K562 (cell line): ENCODE measurements around the gene CHRM3. TPM values are rescaled to one million over a fixed set of nuclear protein-coding genes. Genes with fewer than 3 reads are reported as not detected.

Experiments used
- ATAC-seq: fragments of 200-7000 bp; cut with Tn5 transposase; 3 replicates; pipeline ENCODE4 v1.9.1; 2020; ENCODE audit warnings: moderate library complexity
- BruUV-seq: library from RNA; stranded (reverse); fragments of 400-500 nt; replicated peaks from 2 replicates; lab custom pipeline; 2021; lab: Mats Ljungman, UMichigan
- CTCF ChIA-PET: fragments of 300-600 bp; formaldehyde crosslinking; extraction: SDS; loops from one replicate; lab custom pipeline; 2021; ENCODE audit warnings: low intra/inter-chr PET ratio; lab: Yijun Ruan, JAX
- POLR2A ChIA-PET: fragments of 300-600, 350-650 bp; sonication (Branson Sonifier 250); formaldehyde crosslinking; extraction: SDS; loops from one replicate; lab custom pipeline; 2021; ENCODE audit warnings: antibody characterized with exemption, inconsistent platforms; lab: Yijun Ruan, JAX
- DNase-seq, 4 experiments: peaks; one replicate each; pipeline versions ENCODE4 v3.0.0 to v3.0.0-alpha.2; 2011 to 2018; ENCODE audit warnings: low spot score in 3 of 4, mixed read lengths in 3 of 4; ENCODE audit errors: extremely low read depth in 1 of 4
- FAIRE-seq: peaks from 2 replicates; lab custom pipeline; 2011; peaks lifted over from hg19 to GRCh38; lab: Jason Lieb, UNC
- H2AFZ ChIP-seq: 2 replicates; pipeline ENCODE4 v1.6.0; 2011; ENCODE audit warnings: low read depth, low read length, control low read depth, inconsistent platforms
- H3K27ac ChIP-seq: fragments of 200-600 bp; 3 replicates; pipeline ENCODE4 v1.8.0; 2011; ENCODE audit warnings: low read depth, mild to moderate bottlenecking, control low read depth, inconsistent platforms, low read length, moderate library complexity, mixed read lengths; ENCODE audit errors: extremely low read depth
- H3K27me3 ChIP-seq, 2 experiments: fragments of 300-600 bp in 1 of 2; 2 replicates in 1 of 2; 3 replicates in 1 of 2; pipeline versions ENCODE4 v1.6.0 to v1.8.0; 2011; ENCODE audit warnings: inconsistent platforms in 2 of 2, low read length in 2 of 2, mild to moderate bottlenecking in 1 of 2, mixed read lengths in 1 of 2, moderate library complexity in 1 of 2; ENCODE audit not compliant: control insufficient read depth in 2 of 2, insufficient read depth in 2 of 2
- H3K36me3 ChIP-seq: fragments of 300-600 bp; 3 replicates; pipeline ENCODE4 v1.8.0; 2011; ENCODE audit warnings: mild to moderate bottlenecking, low read length, inconsistent platforms; ENCODE audit not compliant: control insufficient read depth, insufficient read depth
- H3K4me1 ChIP-seq, 2 experiments: fragments of 200-600 bp in 1 of 2; replicated peaks in 1 of 2; 2 replicates in 1 of 2; 3 replicates in 1 of 2; pipeline versions ENCODE4 v1.5.1 to v1.8.0; 2011; ENCODE audit warnings: inconsistent platforms in 2 of 2, low read length in 2 of 2, mild to moderate bottlenecking in 1 of 2, mixed read lengths in 1 of 2, moderate library complexity in 1 of 2; ENCODE audit not compliant: control insufficient read depth in 2 of 2, insufficient read depth in 2 of 2
- H3K4me2 ChIP-seq: 2 replicates; pipeline ENCODE4 v1.6.1; 2011; ENCODE audit warnings: low read length, control low read depth, inconsistent platforms, mixed read lengths; ENCODE audit not compliant: insufficient read depth
- H3K4me3 ChIP-seq: fragments of 200-600 bp; sonication (generic), shearing (Covaris generic); 2 replicates; pipeline ENCODE4 v1.5.1; 2016; ENCODE audit warnings: control low read depth, inconsistent platforms
- H3K79me2 ChIP-seq: fragments of 200-600 bp; 3 replicates; pipeline ENCODE4 v1.8.0; 2011; ENCODE audit warnings: low read length, inconsistent platforms; ENCODE audit not compliant: control insufficient read depth, insufficient read depth
- H3K9ac ChIP-seq, 2 experiments: 2 replicates each; pipeline versions ENCODE4 v1.6.0 to v1.6.1; 2011; ENCODE audit warnings: low read depth in 2 of 2, low read length in 2 of 2, control low read depth in 1 of 2, inconsistent platforms in 1 of 2, mild to moderate bottlenecking in 1 of 2, mixed read lengths in 1 of 2; ENCODE audit not compliant: insufficient read depth in 1 of 2
- H3K9me1 ChIP-seq: one replicate; pipeline ENCODE4 v1.6.0; 2011; ENCODE audit warnings: inconsistent platforms, mild to moderate bottlenecking, low read length, moderate library complexity; ENCODE audit not compliant: control insufficient read depth, insufficient read depth
- H3K9me3 ChIP-seq: replicated peaks from 2 replicates; pipeline ENCODE4 v1.5.1; 2011; ENCODE audit warnings: low read depth, low read length, inconsistent platforms; ENCODE audit not compliant: control insufficient read depth, insufficient read depth
- H4K20me1 ChIP-seq: replicated peaks from 2 replicates; pipeline ENCODE4 v1.6.1; 2011; ENCODE audit warnings: low read length, inconsistent platforms, mixed read lengths; ENCODE audit not compliant: control insufficient read depth, insufficient read depth
- FIP1L1 ChIP-seq: fragments of 200-400 bp; formaldehyde crosslinking; IDR thresholded peaks from 2 replicates; pipeline ENCODE4 v1.6.1; 2018; ENCODE audit warnings: mild to moderate bottlenecking, low read depth, low read length; ENCODE audit not compliant: poor library complexity, severe bottlenecking
- FOXA3 ChIP-seq, 2 experiments: fragments of 450-650 bp in 1 of 2; sonication (generic) in 1 of 2; formaldehyde crosslinking; IDR thresholded peaks in 1 of 2; conservative IDR thresholded peaks in 1 of 2; 2 replicates each; pipeline versions ENCODE4 v1.4.0 to v1.8.0; 2020 to 2022; ENCODE audit warnings: mild to moderate bottlenecking in 2 of 2, missing genetic modification reagents in 1 of 2
- GABPB1 ChIP-seq: sonication (generic); formaldehyde crosslinking; IDR thresholded peaks from 2 replicates; pipeline ENCODE4 v1.8.0; 2022; ENCODE audit warnings: mild to moderate bottlenecking, missing genetic modification reagents
- HINFP ChIP-seq: fragments of 450-650 bp; conservative IDR thresholded peaks from 2 replicates; pipeline ENCODE4 v1.6.1; 2016; ENCODE audit warnings: missing genetic modification characterization, low read depth, mild to moderate bottlenecking, control low read depth, missing compliant biosample characterization
- MYC ChIP-seq, 2 experiments: fragments of 250-450 bp in 1 of 2; sonication (Bioruptor Pico) in 1 of 2; IDR thresholded peaks; 2 replicates each; pipeline versions ENCODE4 v1.5.1 to v1.6.1; 2012 to 2021; ENCODE audit warnings: low read depth in 2 of 2, borderline replicate concordance in 1 of 2, improper control_type of control experiment in 1 of 2, low read length in 1 of 2, mild to moderate bottlenecking in 1 of 2, moderate library complexity in 1 of 2
- POLR2B ChIP-seq: fragments of 450-650 bp; IDR thresholded peaks from 2 replicates; pipeline ENCODE4 v1.6.1; 2018; ENCODE audit warnings: low read depth; ENCODE audit not compliant: partially characterized antibody
- RBM17 ChIP-seq: fragments of 200-400 bp; formaldehyde crosslinking; IDR thresholded peaks from 2 replicates; pipeline ENCODE4 v1.6.1; 2017; ENCODE audit warnings: low read depth, mild to moderate bottlenecking, low read length, borderline replicate concordance
- SETDB1 ChIP-seq: IDR thresholded peaks from one replicate; pipeline ENCODE4 v1.6.1; 2012; ENCODE audit warnings: low read length, control low read depth, inconsistent platforms
- SIRT6 ChIP-seq: IDR thresholded peaks from one replicate; pipeline ENCODE4 v1.6.1; 2012; ENCODE audit warnings: low read depth, mild to moderate bottlenecking, control low read depth, inconsistent platforms, low read length, moderate library complexity
- TBP ChIP-seq: optimal IDR thresholded peaks from 2 replicates; pipeline ENCODE3; 2011; ENCODE audit warnings: low read depth, low read length, improper control_type of control experiment
- TSHZ1 ChIP-seq: fragments of 250-450 bp; sonication (Bioruptor Pico); IDR thresholded peaks from 2 replicates; pipeline ENCODE4 v1.4.0; 2020; ENCODE audit warnings: mild to moderate bottlenecking, moderate library complexity
- ZBTB7A ChIP-seq: IDR thresholded peaks from 2 replicates; pipeline ENCODE4 v1.6.1; 2011; ENCODE audit warnings: low read depth, mild to moderate bottlenecking, low read length, moderate library complexity, borderline replicate concordance; ENCODE audit not compliant: control insufficient read depth
- ZNF146 ChIP-seq: IDR thresholded peaks from one replicate; pipeline ENCODE4 v1.6.1; 2018; ENCODE audit warnings: missing compliant biosample characterization; ENCODE audit not compliant: unreplicated experiment
- ZNF165 ChIP-seq: fragments of 250-450 bp; sonication (Bioruptor Pico); IDR thresholded peaks from 2 replicates; pipeline ENCODE4 v1.4.0; 2020; ENCODE audit warnings: borderline replicate concordance
- ZNF644 ChIP-seq: fragments of 200-800 bp; sonication (Bioruptor generic); IDR thresholded peaks from 2 replicates; pipeline ENCODE4 v1.6.1; 2016; ENCODE audit warnings: low read depth, missing genetic modification characterization, missing compliant biosample characterization
- WGBS: fragments of 100-300 bp; shearing (Covaris generic); methylation state at CpG from one replicate; pipeline ENCODE4 v1.1.6; 2016; ENCODE audit warnings: low coverage, mixed read lengths; ENCODE audit not compliant: insufficient coverage; ENCODE audit errors: missing lambda C conversion rate; 5-methylcytosine and 5-hydroxymethylcytosine counted together
- in situ Hi-C: fragments of 300-500 bp; cut with MboI; formaldehyde crosslinking; loops from 4 replicates; pipeline ENCODE4 v1.15.0; 2018; ENCODE audit warnings: inconsistent platforms, mixed read lengths
- intact Hi-C: fragments of 100-400 bp; cut with micrococcal nuclease; formaldehyde crosslinking; loops from 2 replicates; pipeline ENCODE4 v1.14.2; 2022
- polyA plus RNA-seq, 8 experiments: library from polyadenylated mRNA; depleted of rRNA in 4 of 8; stranded (reverse) in 5 of 8; unstranded in 3 of 8; fragments of >200 nt; fragmentation: Nextera tagmentation in 2 of 8; fragmentation: Illumina TruSeq in 1 of 8; extraction: Ambion mirVana in 2 of 8; extraction: Trizol in 1 of 8; gene quantifications; 2 replicates each; pipeline versions ENCODE4 v1.2.1 to v1.2.3, GENCODE V29; 2011 to 2014; ENCODE audit warnings: inconsistent platforms in 1 of 8, missing spikeins in 1 of 8
- total RNA-seq, 7 experiments: library from RNA; depleted of rRNA in 6 of 7; stranded (reverse); fragments of >200 nt in 6 of 7; fragmentation: Illumina TruSeq in 2 of 7; extraction: Trizol in 2 of 7; gene quantifications; 2 replicates each; pipeline versions ENCODE4 v1.2.1 to v1.2.3, GENCODE V29; 2011 to 2021; ENCODE audit warnings: low replicate concordance in 1 of 7

CHRM3 gene
- total and polyA plus RNA-seq, 9 of the 15 experiments (the other 6 are each of a cell fraction or from before 2014, with no cell fraction given) = 0.03 to 0.18 (median 0.05) TPM; not detected in 4

GRCh38 chr1:239382666-239383065 lies 3.7 kb upstream of the CHRM3 start:
- Histone ChIP-seq H3K27ac (no peak overlapping the region), H3K9me1 (no peaks in the 10 kb centered on the region), H3K27me3 (no peaks in the 10 kb centered on the region), H2AFZ (no peak overlapping the region), H3K79me2 (no peaks in the 10 kb centered on the region), H3K36me3 (no peaks in the 10 kb centered on the region), H4K20me1 (no peaks in the 10 kb centered on the region), H3K4me1 (no peaks in the 10 kb centered on the region; a peak in 1 of 5 replicates), H3K9me3 (no peaks in the 10 kb centered on the region), H3K4me2 (no peak overlapping the region), H3K9ac (no peak overlapping the region), H3K4me3 (no peak overlapping the region)
- DNase-seq (no peak), ATAC-seq (no peak), FAIRE-seq (no peak)
- CTCF ChIA-PET = no interaction called here
- intact Hi-C loops (no loop called here), in situ Hi-C loops (no loop called here)
- BruUV-seq = no TSS peak
- TF ChIP-seq FIP1L1 (no peak), RBM17 (no peak), ZNF644 (tag) (no peak), TBP (no peak), SETDB1 (no peak), FOXA3 (CRISPR knock-in tag; conservative IDR thresholded peaks at IDR 0.05 in 1 of 2, IDR thresholded peaks at IDR 0.05 in 1 of 2) (no peak), TSHZ1 (CRISPR knock-in tag) (no peak), ZBTB7A (no peak), ZNF165 (CRISPR knock-in tag) (no peak), GABPB1 (CRISPR knock-in tag) (no peak), ZNF146 (CRISPR knock-in tag) (no peak), HINFP (no peak), MYC (IDR thresholded peaks at IDR 0.05; ENCODE audit: low read depth, low read length) (no peak), MYC (CRISPR knock-in tag; IDR thresholded peaks at IDR 0.05; ENCODE audit: borderline replicate concordance, low read depth) (no peak), POLR2B (no peak), SIRT6 (no peak)
- WGBS = 0% methylated on average over 5 of the region's 5 CpGs
- POLR2A ChIA-PET = no interaction called here
